ENCODE results near the gene MANEA. TPM values are rescaled to one million over a fixed set of nuclear protein-coding genes. Genes with fewer than 3 reads are reported as not detected.
"Not testable (repeated sequence)": the region's sequence is repeated elsewhere in the genome, so short reads cannot be mapped to it uniquely, and the experiment has no call there.

Gene MANEA
- polyA plus RNA-seq, 1 experiment = 3.8 TPM

- POLR2A ChIA-PET = no interaction called here
- H3K4me3 ChIP-seq (ENCODE audit: low read depth, low read length) = no peak overlapping the region
- CTCF ChIA-PET = no interaction called here
- no peaks in the 10 kb centered on the region for H3K27me3 ChIP-seq (ENCODE audit: control insufficient read depth, insufficient read depth, low read length)
- H3K36me3 ChIP-seq (ENCODE audit: control insufficient read depth, insufficient read depth, low read length) = no peaks in the 10 kb centered on the region
- TF ChIP-seq CTCF (IDR thresholded peaks at IDR 0.05; ENCODE audit: insufficient read depth, low read depth, low read length) = no peak
- no peak for DNase-seq (ENCODE audit: low read depth)
Measured at GRCh38 chr6:95551678-95552324, 25.5 kb upstream of the MANEA start.

- Histone ChIP-seq H3K36me3 (ENCODE audit: control insufficient read depth, insufficient read depth, low read length) (no peaks in the 10 kb centered on the region), H3K4me3 (ENCODE audit: low read depth, low read length) (no peak overlapping the region), H3K27me3 (ENCODE audit: control insufficient read depth, insufficient read depth, low read length) (no peaks in the 10 kb centered on the region)
- DNase-seq (ENCODE audit: low read depth) = no peak
- POLR2A ChIA-PET = no interaction called here
- no peak for TF ChIP-seq CTCF (IDR thresholded peaks at IDR 0.05; ENCODE audit: insufficient read depth, low read depth, low read length)
- CTCF ChIA-PET = no interaction called here
Measured at GRCh38 chr6:95553880-95554279, 23.5 kb upstream of the MANEA start.

- CTCF ChIA-PET; H3K27me3 ChIP-seq (ENCODE audit: control insufficient read depth, insufficient read depth, low read length); POLR2A ChIA-PET; DNase-seq (ENCODE audit: low read depth); H3K36me3 ChIP-seq (ENCODE audit: control insufficient read depth, insufficient read depth, low read length); H3K4me3 ChIP-seq (ENCODE audit: low read depth, low read length): not testable (repeated sequence)
Measured at GRCh38 chr6:95560956-95561355, 16.4 kb upstream of the MANEA start.

GRCh38 chr6:95569560-95569959, 7.8 kb upstream of the MANEA start:
- no peaks in the 10 kb centered on the region for H3K27me3 ChIP-seq (ENCODE audit: control insufficient read depth, insufficient read depth, low read length)
- no peaks in the 10 kb centered on the region for H3K36me3 ChIP-seq (ENCODE audit: control insufficient read depth, insufficient read depth, low read length)
- H3K4me3 ChIP-seq (ENCODE audit: low read depth, low read length) = no peak overlapping the region
- ChIA-PET POLR2A (no interaction called here), CTCF (no interaction called here)
- TF ChIP-seq CTCF (IDR thresholded peaks at IDR 0.05; ENCODE audit: insufficient read depth, low read depth, low read length) = no peak
- DNase-seq (ENCODE audit: low read depth) = no peak

- no peak for TF ChIP-seq CTCF (IDR thresholded peaks at IDR 0.05; ENCODE audit: insufficient read depth, low read depth, low read length)
- Histone ChIP-seq H3K4me3 (ENCODE audit: low read depth, low read length) (no peak overlapping the region), H3K36me3 (ENCODE audit: control insufficient read depth, insufficient read depth, low read length) (no peaks in the 10 kb centered on the region), H3K27me3 (ENCODE audit: control insufficient read depth, insufficient read depth, low read length) (no peaks in the 10 kb centered on the region)
- POLR2A ChIA-PET = no interaction called here
- no peak for DNase-seq (ENCODE audit: low read depth)
- CTCF ChIA-PET = no interaction called here
Measured at GRCh38 chr6:95572098-95572497, 5.2 kb upstream of the MANEA start.

GRCh38 chr6:95574811-95575210, 2.5 kb upstream of the MANEA start:
- no peak for TF ChIP-seq CTCF (IDR thresholded peaks at IDR 0.05; ENCODE audit: insufficient read depth, low read depth, low read length)
- no peak overlapping the region for H3K4me3 ChIP-seq (ENCODE audit: low read depth, low read length)
- H3K27me3 ChIP-seq (ENCODE audit: control insufficient read depth, insufficient read depth, low read length) = no peaks in the 10 kb centered on the region
- ChIA-PET POLR2A (no interaction called here), CTCF (no interaction called here)
- no peaks in the 10 kb centered on the region for H3K36me3 ChIP-seq (ENCODE audit: control insufficient read depth, insufficient read depth, low read length)
- no peak for DNase-seq (ENCODE audit: low read depth)
